SK-N-SH treated with all-trans-retinoic acid at 6 μM for 48 hours (cell line): ENCODE data around the gene NREP.

Experiments used
- ATAC-seq: fragments of 200-7000 bp; cut with Tn5 transposase; 3 replicates; pipeline ENCODE4 v1.9.1; 2020; ENCODE audit warnings: mild to moderate bottlenecking, moderate library complexity
- ARNTL ChIP-seq: fragments of 450-650 bp; formaldehyde crosslinking; IDR thresholded peaks from 2 replicates; pipeline ENCODE4 v1.5.0; 2020; ENCODE audit warnings: low read depth, mild to moderate bottlenecking, moderate library complexity, borderline replicate concordance
- BACH2 ChIP-seq: fragments of 250-450 bp; sonication (Bioruptor Pico); IDR thresholded peaks from 2 replicates; pipeline ENCODE4 v1.9.0; 2021; ENCODE audit warnings: mild to moderate bottlenecking, borderline replicate concordance
- CSRNP3 ChIP-seq: fragments of 250-450 bp; sonication (Bioruptor Pico); IDR thresholded peaks from 2 replicates; pipeline ENCODE4 v1.5.1; 2021; ENCODE audit warnings: mild to moderate bottlenecking, moderate library complexity
- ESRRG ChIP-seq: fragments of 250-450 bp; sonication (Bioruptor Pico); IDR thresholded peaks from 2 replicates; pipeline ENCODE4 v1.6.1; 2021; ENCODE audit warnings: mild to moderate bottlenecking
- GLIS3 ChIP-seq: fragments of 250-450 bp; sonication (Bioruptor Pico); IDR thresholded peaks from 2 replicates; pipeline ENCODE4 v1.5.0; 2020; ENCODE audit warnings: mild to moderate bottlenecking, moderate library complexity
- ISL1 ChIP-seq: fragments of 250-450 bp; sonication (Bioruptor Pico); IDR thresholded peaks from 2 replicates; pipeline ENCODE4 v2.1.2; 2022; ENCODE audit warnings: mild to moderate bottlenecking, moderate library complexity
- OSR1 ChIP-seq: fragments of 250-450 bp; sonication (Bioruptor Pico); IDR thresholded peaks from 2 replicates; pipeline ENCODE4 v1.8.0; 2022; ENCODE audit warnings: moderate library complexity, mild to moderate bottlenecking, inconsistent platforms
- PPARA ChIP-seq: fragments of 250-450 bp; sonication (Bioruptor Pico); IDR thresholded peaks from 2 replicates; pipeline ENCODE4 v1.5.0; 2020; ENCODE audit warnings: mild to moderate bottlenecking, borderline replicate concordance
- RARB ChIP-seq: fragments of 250-450 bp; sonication (Bioruptor Pico); IDR thresholded peaks from 2 replicates; pipeline ENCODE4 v1.8.0; 2021; ENCODE audit warnings: mild to moderate bottlenecking, moderate library complexity
- SNAI2 ChIP-seq: fragments of 250-450 bp; sonication (Bioruptor Pico); IDR thresholded peaks from 2 replicates; pipeline ENCODE4 v1.5.0; 2020; ENCODE audit warnings: mild to moderate bottlenecking, moderate library complexity
- TCF4 ChIP-seq: fragments of 250-450 bp; sonication (Bioruptor Pico); IDR thresholded peaks from 2 replicates; pipeline ENCODE4 v1.8.0; 2021; ENCODE audit warnings: mild to moderate bottlenecking, moderate library complexity, borderline replicate concordance
- TOX ChIP-seq: fragments of 250-450 bp; sonication (Bioruptor Pico); IDR thresholded peaks from 2 replicates; pipeline ENCODE4 v1.8.0; 2021; ENCODE audit warnings: mild to moderate bottlenecking, moderate library complexity, borderline replicate concordance
- ZC3H10 ChIP-seq: fragments of 250-450 bp; sonication (Bioruptor Pico); IDR thresholded peaks from 2 replicates; pipeline ENCODE4 v1.5.1; 2021; ENCODE audit warnings: mild to moderate bottlenecking, moderate library complexity
- ZFP3 ChIP-seq: fragments of 250-450 bp; sonication (Bioruptor Pico); IDR thresholded peaks from 2 replicates; pipeline ENCODE4 v1.5.0; 2020; ENCODE audit warnings: mild to moderate bottlenecking, moderate library complexity
- ZNF565 ChIP-seq: fragments of 450-650 bp; formaldehyde crosslinking; conservative IDR thresholded peaks from 2 replicates; pipeline ENCODE4 v1.5.0; 2020; ENCODE audit warnings: low read depth, mild to moderate bottlenecking, moderate library complexity
- ZNF70 ChIP-seq: fragments of 450-650 bp; formaldehyde crosslinking; IDR thresholded peaks from 2 replicates; pipeline ENCODE4 v1.5.0; 2020; ENCODE audit warnings: mild to moderate bottlenecking, moderate library complexity
- TF ChIP-seq, protein P1 (sequence below): fragments of 250-450 bp; sonication (Bioruptor Pico); IDR thresholded peaks from 2 replicates; pipeline ENCODE4 v1.5.0; 2020; ENCODE audit warnings: mild to moderate bottlenecking, moderate library complexity
- TF ChIP-seq, protein P2 (sequence below): fragments of 250-450 bp; sonication (Bioruptor Pico); IDR thresholded peaks from 2 replicates; pipeline ENCODE4 v1.8.0; 2021; ENCODE audit warnings: low read depth, mild to moderate bottlenecking, moderate library complexity, borderline replicate concordance
- TF ChIP-seq, protein P3 (sequence below): fragments of 250-450 bp; sonication (Bioruptor Pico); IDR thresholded peaks from 2 replicates; pipeline ENCODE4 v1.5.1; 2020; ENCODE audit warnings: low read depth, mild to moderate bottlenecking, moderate library complexity

Gene NREP

DNA sequence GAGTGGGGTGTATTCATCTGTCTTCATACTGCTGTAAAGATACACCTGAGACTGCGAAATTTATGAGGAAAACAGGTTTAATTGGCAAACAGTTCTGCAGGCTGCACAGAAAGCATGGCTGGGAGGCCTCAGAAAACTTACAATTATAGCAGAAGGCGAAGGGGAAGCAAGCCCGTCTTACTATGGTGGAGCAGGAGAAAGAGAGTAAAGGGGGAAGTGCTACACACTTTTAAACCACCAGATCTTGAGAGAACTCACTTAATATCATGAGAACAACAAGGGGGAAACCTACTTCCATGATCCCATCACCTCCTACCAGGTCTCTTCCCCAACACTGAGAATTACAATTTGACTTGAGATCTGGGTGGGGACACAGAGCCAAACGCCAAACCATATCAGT lies 12.5 kb upstream of the NREP start:
- TF ChIP-seq ESRRG (CRISPR knock-in tag) (no peak), OSR1 (no peak), TOX (CRISPR knock-in tag) (no peak), ZFP3 (CRISPR knock-in tag) (no peak), ZNF70 (no peak), CSRNP3 (CRISPR knock-in tag) (no peak), BACH2 (no peak), TCF4 (no peak), ZNF565 (CRISPR knock-in tag) (no peak), ZC3H10 (no peak), ARNTL (CRISPR knock-in tag) (no peak)
- TF ChIP-seq, protein P1, sequence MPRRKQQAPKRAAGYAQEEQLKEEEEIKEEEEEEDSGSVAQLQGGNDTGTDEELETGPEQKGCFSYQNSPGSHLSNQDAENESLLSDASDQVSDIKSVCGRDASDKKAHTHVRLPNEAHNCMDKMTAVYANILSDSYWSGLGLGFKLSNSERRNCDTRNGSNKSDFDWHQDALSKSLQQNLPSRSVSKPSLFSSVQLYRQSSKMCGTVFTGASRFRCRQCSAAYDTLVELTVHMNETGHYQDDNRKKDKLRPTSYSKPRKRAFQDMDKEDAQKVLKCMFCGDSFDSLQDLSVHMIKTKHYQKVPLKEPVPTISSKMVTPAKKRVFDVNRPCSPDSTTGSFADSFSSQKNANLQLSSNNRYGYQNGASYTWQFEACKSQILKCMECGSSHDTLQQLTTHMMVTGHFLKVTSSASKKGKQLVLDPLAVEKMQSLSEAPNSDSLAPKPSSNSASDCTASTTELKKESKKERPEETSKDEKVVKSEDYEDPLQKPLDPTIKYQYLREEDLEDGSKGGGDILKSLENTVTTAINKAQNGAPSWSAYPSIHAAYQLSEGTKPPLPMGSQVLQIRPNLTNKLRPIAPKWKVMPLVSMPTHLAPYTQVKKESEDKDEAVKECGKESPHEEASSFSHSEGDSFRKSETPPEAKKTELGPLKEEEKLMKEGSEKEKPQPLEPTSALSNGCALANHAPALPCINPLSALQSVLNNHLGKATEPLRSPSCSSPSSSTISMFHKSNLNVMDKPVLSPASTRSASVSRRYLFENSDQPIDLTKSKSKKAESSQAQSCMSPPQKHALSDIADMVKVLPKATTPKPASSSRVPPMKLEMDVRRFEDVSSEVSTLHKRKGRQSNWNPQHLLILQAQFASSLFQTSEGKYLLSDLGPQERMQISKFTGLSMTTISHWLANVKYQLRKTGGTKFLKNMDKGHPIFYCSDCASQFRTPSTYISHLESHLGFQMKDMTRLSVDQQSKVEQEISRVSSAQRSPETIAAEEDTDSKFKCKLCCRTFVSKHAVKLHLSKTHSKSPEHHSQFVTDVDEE, result no peak
- TF ChIP-seq, protein P2, sequence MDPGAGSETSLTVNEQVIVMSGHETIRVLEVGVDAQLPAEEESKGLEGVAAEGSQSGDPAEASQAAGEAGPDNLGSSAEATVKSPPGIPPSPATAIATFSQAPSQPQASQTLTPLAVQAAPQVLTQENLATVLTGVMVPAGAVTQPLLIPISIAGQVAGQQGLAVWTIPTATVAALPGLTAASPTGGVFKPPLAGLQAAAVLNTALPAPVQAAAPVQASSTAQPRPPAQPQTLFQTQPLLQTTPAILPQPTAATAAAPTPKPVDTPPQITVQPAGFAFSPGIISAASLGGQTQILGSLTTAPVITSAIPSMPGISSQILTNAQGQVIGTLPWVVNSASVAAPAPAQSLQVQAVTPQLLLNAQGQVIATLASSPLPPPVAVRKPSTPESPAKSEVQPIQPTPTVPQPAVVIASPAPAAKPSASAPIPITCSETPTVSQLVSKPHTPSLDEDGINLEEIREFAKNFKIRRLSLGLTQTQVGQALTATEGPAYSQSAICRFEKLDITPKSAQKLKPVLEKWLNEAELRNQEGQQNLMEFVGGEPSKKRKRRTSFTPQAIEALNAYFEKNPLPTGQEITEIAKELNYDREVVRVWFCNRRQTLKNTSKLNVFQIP, result no peak
- no peak for ATAC-seq

GRCh38 chr5:111765613-111766571 lies 8.9 kb upstream of the NREP start:
- TF ChIP-seq, protein P3, sequence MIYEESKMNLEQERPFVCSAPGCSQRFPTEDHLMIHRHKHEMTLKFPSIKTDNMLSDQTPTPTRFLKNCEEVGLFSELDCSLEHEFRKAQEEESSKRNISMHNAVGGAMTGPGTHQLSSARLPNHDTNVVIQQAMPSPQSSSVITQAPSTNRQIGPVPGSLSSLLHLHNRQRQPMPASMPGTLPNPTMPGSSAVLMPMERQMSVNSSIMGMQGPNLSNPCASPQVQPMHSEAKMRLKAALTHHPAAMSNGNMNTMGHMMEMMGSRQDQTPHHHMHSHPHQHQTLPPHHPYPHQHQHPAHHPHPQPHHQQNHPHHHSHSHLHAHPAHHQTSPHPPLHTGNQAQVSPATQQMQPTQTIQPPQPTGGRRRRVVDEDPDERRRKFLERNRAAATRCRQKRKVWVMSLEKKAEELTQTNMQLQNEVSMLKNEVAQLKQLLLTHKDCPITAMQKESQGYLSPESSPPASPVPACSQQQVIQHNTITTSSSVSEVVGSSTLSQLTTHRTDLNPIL (CRISPR knock-in tag), result no peak
- TF ChIP-seq TOX (CRISPR knock-in tag), result no peak
- TF ChIP-seq OSR1, result no peak
- TF ChIP-seq ISL1 (CRISPR knock-in tag), result no peak
- TF ChIP-seq ZNF565 (CRISPR knock-in tag), result no peak
- TF ChIP-seq GLIS3 (CRISPR knock-in tag), result no peak
- no peak for TF ChIP-seq SNAI2 (CRISPR knock-in tag)
- no peak for TF ChIP-seq PPARA (CRISPR knock-in tag)
- TF ChIP-seq, protein P1, result no peak
- TF ChIP-seq ZFP3 (CRISPR knock-in tag), result no peak
- TF ChIP-seq, all 23 proteins: peak for 0
- ATAC-seq, result no peak

DNA sequence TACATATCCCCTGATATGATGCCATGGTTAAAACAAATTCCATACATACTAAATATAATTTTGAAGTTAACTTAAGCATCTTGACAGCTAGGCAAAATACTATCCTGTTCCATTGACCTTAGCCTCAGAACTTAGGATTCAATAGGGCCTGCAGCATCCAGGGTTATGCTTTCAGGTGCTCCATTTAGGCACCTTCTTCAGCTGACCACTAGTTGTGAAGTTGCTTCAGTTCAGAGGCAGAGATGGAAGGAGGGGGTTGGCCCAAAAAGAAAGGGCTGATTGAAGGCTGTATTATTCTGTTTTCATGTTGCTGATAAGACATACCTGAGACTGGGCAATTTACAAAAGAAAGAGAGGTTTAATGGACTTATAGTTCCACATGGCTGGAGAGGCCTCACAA lies 7.0 kb upstream of the NREP start:
- no peak for ATAC-seq
- TF ChIP-seq, protein P3 (CRISPR knock-in tag), result no peak
- TF ChIP-seq OSR1, result no peak
- TF ChIP-seq RARB (CRISPR knock-in tag), result no peak
